HG03196 (cell line): ENCODE results near the gene SPTB.

Source experiments
- ATAC-seq: cut with Tn5 transposase; IDR thresholded peaks from one replicate; pipeline ENCODE4 v1.9.1; 2021; ENCODE audit not compliant: unreplicated experiment

The SPTB gene

GRCh38 chr14:64792871-64793560 is 86.7 kb downstream of the SPTB start:
- ATAC-seq = no peak

GRCh38 chr14:64792231-64792630 is 87.5 kb downstream of the SPTB start:
- ATAC-seq = no peak

GRCh38 chr14:64790478-64790877 is 89.2 kb downstream of the SPTB start:
- no peak for ATAC-seq

- no peak for ATAC-seq
These were observed 90.0 kb downstream of the SPTB start for GRCh38 chr14:64789696-64790095.

GRCh38 chr14:64788706-64789105 is 91.0 kb downstream of the SPTB start:
- ATAC-seq = no peak

GRCh38 chr14:64787619-64788018 is 92.1 kb downstream of the SPTB start:
- ATAC-seq = no peak

GRCh38 chr14:64786296-64787149 is 93.2 kb downstream of the SPTB start:
- no peak for ATAC-seq

- ATAC-seq = no peak
These were observed 95.7 kb downstream of the SPTB start for GRCh38 chr14:64784006-64784405.

- ATAC-seq = no peak
These were observed 97.5 kb downstream of the SPTB start for GRCh38 chr14:64782196-64782595.

- no peak for ATAC-seq
These were observed 100.2 kb downstream of the SPTB start for GRCh38 chr14:64779472-64779871.

- ATAC-seq = no peak
These were observed 101.5 kb downstream of the SPTB start for GRCh38 chr14:64778104-64778754.

- no peak for ATAC-seq
These were observed 102.2 kb downstream of the SPTB start for GRCh38 chr14:64777461-64777860.

GRCh38 chr14:64775081-64775777 is 104.5 kb downstream of the SPTB start:
- no peak for ATAC-seq

GRCh38 chr14:64774272-64774671 is 105.4 kb downstream of the SPTB start:
- ATAC-seq = no peak

GRCh38 chr14:64773577-64773976 is 106.1 kb downstream of the SPTB start:
- no peak for ATAC-seq

GRCh38 chr14:64773046-64773445 is 106.7 kb downstream of the SPTB start:
- ATAC-seq = no peak

GRCh38 chr14:64772397-64772950 is 107.2 kb downstream of the SPTB start:
- ATAC-seq = no peak

- no peak for ATAC-seq
These were observed 108.5 kb downstream of the SPTB start for GRCh38 chr14:64771161-64771560.

GRCh38 chr14:64770751-64771150 is 109.0 kb downstream of the SPTB start:
- ATAC-seq = no peak

GRCh38 chr14:64769096-64770020 is 110.3 kb downstream of the SPTB start:
- no peak for ATAC-seq
